AG04450 (cell line): ENCODE results near the gene RCAN2. TPM values are rescaled to one million over a fixed set of nuclear protein-coding genes. Genes with fewer than 3 reads are reported as not detected.
"Not testable (repeated sequence)": the region's sequence is repeated elsewhere in the genome, so short reads cannot be mapped to it uniquely, and the experiment has no call there.

Experiments
- CTCF ChIA-PET: fragments of 300-600, 350-600 bp; formaldehyde crosslinking; extraction: SDS; loops from one replicate; lab custom pipeline; 2022; ENCODE audit warnings: antibody characterized with exemption, inconsistent platforms; lab: Charles Lee
- POLR2A ChIA-PET: fragments of 350-600 bp; formaldehyde crosslinking; extraction: SDS; loops from one replicate; lab custom pipeline; 2021; ENCODE audit warnings: antibody characterized with exemption, inconsistent platforms; lab: Yijun Ruan, JAX
- DNase-seq: peaks from one replicate; pipeline ENCODE4 v3.0.0-alpha.2; 2011; ENCODE audit warnings: low read depth, low spot score
- H3K27ac ChIP-seq: one replicate; pipeline ENCODE4 v1.5.1; 2012; ENCODE audit warnings: low read depth, low read length, control low read depth
- H3K27me3 ChIP-seq: one replicate; pipeline ENCODE4 v1.6.0; 2012; ENCODE audit warnings: low read length; ENCODE audit not compliant: control insufficient read depth, insufficient read depth
- H3K4me3 ChIP-seq: 2 replicates; pipeline ENCODE4 v1.5.1; 2011; ENCODE audit warnings: mild to moderate bottlenecking, low read depth, low read length, control low read depth
- H3K9me3 ChIP-seq: 2 replicates; pipeline ENCODE4 v1.5.1; 2012; ENCODE audit warnings: low read length; ENCODE audit not compliant: control insufficient read depth, insufficient read depth
- polyA plus RNA-seq: library from polyadenylated mRNA; depleted of rRNA; stranded (reverse); fragments of >200 nt; gene quantifications from 2 replicates; pipeline ENCODE4 v1.2.3, GENCODE V29; 2011
- TF ChIP-seq, protein P1 (sequence below): IDR thresholded peaks from 2 replicates; pipeline ENCODE4 v1.5.1; 2011; ENCODE audit warnings: low read depth, low read length, control low read depth, inconsistent platforms

RCAN2 gene
- polyA plus RNA-seq, 1 experiment, result 0.11 TPM

DNA sequence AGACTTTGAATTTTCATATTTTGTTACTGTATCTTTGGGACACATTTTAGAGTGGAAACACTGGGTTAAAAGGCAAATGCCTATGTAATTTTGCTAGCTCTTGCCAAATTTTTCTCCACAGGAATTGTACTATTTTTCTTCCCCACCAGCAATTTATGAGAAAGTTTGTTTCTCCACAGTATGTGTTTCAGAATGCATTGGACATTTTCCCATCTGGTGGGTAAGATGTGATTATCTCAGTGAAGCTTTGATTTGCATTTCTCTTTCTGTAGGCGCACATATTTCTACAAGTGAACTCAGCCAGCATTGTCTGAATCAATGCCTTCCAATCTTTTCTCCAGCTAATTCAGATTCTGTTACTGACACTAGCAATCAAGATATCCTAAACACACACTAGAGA lies 157.8 kb downstream of the RCAN2 start:
- no peak for DNase-seq
- Histone ChIP-seq H3K27me3 (no peaks in the 10 kb centered on the region), H3K4me3 (no peak overlapping the region), H3K27ac (no peak overlapping the region), H3K9me3 (no peaks in the 10 kb centered on the region)
- TF ChIP-seq, protein P1, sequence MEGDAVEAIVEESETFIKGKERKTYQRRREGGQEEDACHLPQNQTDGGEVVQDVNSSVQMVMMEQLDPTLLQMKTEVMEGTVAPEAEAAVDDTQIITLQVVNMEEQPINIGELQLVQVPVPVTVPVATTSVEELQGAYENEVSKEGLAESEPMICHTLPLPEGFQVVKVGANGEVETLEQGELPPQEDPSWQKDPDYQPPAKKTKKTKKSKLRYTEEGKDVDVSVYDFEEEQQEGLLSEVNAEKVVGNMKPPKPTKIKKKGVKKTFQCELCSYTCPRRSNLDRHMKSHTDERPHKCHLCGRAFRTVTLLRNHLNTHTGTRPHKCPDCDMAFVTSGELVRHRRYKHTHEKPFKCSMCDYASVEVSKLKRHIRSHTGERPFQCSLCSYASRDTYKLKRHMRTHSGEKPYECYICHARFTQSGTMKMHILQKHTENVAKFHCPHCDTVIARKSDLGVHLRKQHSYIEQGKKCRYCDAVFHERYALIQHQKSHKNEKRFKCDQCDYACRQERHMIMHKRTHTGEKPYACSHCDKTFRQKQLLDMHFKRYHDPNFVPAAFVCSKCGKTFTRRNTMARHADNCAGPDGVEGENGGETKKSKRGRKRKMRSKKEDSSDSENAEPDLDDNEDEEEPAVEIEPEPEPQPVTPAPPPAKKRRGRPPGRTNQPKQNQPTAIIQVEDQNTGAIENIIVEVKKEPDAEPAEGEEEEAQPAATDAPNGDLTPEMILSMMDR, result no peak
- ChIA-PET CTCF (no interaction called here), POLR2A (no interaction called here)

DNA sequence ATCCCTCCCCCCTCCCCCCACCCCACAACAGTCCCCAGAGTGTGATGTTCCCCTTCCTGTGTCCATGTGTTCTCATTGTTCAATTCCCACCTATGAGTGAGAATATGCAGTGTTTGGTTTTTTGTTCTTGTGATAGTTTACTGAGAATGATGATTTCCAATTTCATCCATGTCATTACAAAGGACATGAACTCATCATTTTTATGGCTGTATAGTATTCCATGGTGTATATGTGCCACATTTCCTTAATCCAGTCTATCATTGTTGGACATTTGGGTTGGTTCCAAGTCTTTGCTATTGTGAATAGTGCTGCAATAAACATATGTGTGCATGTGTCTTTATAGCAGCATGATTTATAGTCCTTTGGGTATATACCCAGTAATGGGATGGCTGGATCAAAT lies 158.8 kb downstream of the RCAN2 start:
- H3K9me3 ChIP-seq, POLR2A ChIA-PET, H3K4me3 ChIP-seq, H3K27ac ChIP-seq, CTCF ChIA-PET, DNase-seq, H3K27me3 ChIP-seq: not testable (repeated sequence)

DNA sequence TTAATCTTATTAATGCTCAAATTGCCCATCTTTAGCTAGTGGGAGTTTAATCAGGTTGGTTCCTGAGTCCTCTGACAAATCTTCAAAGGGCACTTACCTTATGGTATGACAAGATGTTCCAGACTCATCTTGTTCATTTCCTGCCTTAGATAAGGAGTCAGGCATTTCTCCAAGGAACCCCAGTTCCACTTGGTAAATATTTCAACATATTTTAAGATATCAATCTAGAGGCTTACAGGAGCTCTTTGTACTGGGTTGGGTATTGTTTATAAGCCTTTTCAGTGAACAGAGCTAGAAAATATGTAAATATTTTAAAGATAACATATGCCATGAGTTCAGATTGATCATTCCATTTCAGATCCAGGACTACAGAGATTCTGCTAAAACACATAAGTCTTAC lies 159.8 kb downstream of the RCAN2 start:
- ChIA-PET CTCF (no interaction called here), POLR2A (interaction anchor here (0.6 kb wide), 1 partner anchor 226 kb away, joined by 3 read pairs; no protein-coding TSS in a partner anchor)

DNA sequence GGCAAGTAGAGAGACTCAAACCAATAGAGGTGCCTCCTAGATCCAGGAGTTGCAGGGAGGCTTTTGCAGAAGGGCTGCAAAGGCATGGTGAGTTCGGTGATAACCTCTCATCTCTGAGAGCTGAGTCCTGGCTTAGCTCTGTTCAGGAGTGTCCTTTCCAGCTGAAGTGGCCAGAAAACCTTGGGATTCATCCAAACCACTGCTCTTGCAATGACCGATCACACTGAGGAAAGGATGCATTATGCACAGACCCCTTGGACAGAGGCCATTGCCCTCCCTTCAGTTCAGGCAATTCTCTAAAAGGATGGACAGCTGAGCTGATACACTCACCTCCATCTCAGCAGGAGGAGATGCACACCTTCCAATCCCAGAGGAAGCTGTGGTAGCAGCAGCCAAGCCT lies 161.7 kb downstream of the RCAN2 start:
- CTCF ChIA-PET, result no interaction called here
- H3K27me3 ChIP-seq, result no peaks in the 10 kb centered on the region
- TF ChIP-seq, protein P1, result no peak
- POLR2A ChIA-PET, result no interaction called here
- no peaks in the 10 kb centered on the region for H3K9me3 ChIP-seq
- H3K4me3 ChIP-seq, result no peak overlapping the region
- no peak for DNase-seq
- no peak overlapping the region for H3K27ac ChIP-seq

More for the DNA sequence above, 159.8 kb downstream of the RCAN2 start:
- no peak for DNase-seq
- Histone ChIP-seq H3K4me3 (no peak overlapping the region), H3K27me3 (no peaks in the 10 kb centered on the region), H3K9me3 (no peaks in the 10 kb centered on the region), H3K27ac (no peak overlapping the region)
- TF ChIP-seq, protein P1, result no peak

DNA sequence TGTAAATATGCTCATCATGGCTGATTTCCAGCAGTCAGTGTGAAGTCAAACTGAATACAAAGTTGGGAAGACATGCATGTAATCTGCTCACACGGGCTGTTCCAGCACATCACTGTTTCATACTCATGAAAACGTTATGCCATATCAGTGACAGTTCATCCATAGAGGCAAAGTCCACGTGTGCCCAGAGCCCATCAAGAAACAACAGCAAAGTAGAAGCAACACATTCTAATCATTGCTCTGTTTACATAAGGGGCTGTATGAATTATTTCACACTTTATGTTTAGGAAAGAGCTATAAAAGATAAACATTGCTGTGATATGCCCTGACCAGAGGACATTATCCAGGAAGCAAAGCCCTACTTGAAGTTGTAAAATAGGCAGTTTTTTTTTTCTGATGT lies 163.5 kb downstream of the RCAN2 start:
- TF ChIP-seq, protein P1, result no peak
- ChIA-PET CTCF (no interaction called here), POLR2A (no interaction called here)
- Histone ChIP-seq H3K27ac (no peak overlapping the region), H3K9me3 (no peaks in the 10 kb centered on the region), H3K27me3 (no peaks in the 10 kb centered on the region), H3K4me3 (no peak overlapping the region)
- no peak for DNase-seq
